ENCODE data around the gene ARHGEF10L. TPM values are rescaled to one million over a fixed set of nuclear protein-coding genes. Genes with fewer than 3 reads are reported as not detected.

The ARHGEF10L gene
- total RNA-seq, 1 donor from 2014 or later = not detected

GRCh38 chr1:17510138-17510537 lies 29.4 kb upstream of the ARHGEF10L start:
- no peak overlapping the region for H3K27ac Mint-ChIP-seq
- no peaks in the 10 kb centered on the region for H3K4me1 Mint-ChIP-seq (ENCODE audit: low read depth)
- H3K27me3 Mint-ChIP-seq (ENCODE audit: insufficient read depth) = peaks cover 6% of the 10 kb centered on the region
- no peak for DNase-seq (ENCODE audit: low spot score)
- H3K4me3 Mint-ChIP-seq = no peak overlapping the region
- no peaks in the 10 kb centered on the region for H3K9me3 Mint-ChIP-seq
- H3K36me3 Mint-ChIP-seq (ENCODE audit: low read depth) = no peaks in the 10 kb centered on the region
- intact Hi-C loops (cut with micrococcal nuclease) = no loop called here

- peaks cover 10% of the 10 kb centered on the region for H3K27me3 Mint-ChIP-seq (ENCODE audit: insufficient read depth)
- no peaks in the 10 kb centered on the region for H3K4me1 Mint-ChIP-seq (ENCODE audit: low read depth)
- H3K27ac Mint-ChIP-seq = no peak overlapping the region
- no peaks in the 10 kb centered on the region for H3K9me3 Mint-ChIP-seq
- no peak for DNase-seq (ENCODE audit: low spot score)
- H3K4me3 Mint-ChIP-seq = no peak overlapping the region
- intact Hi-C loops (cut with micrococcal nuclease) = no loop called here
- no peaks in the 10 kb centered on the region for H3K36me3 Mint-ChIP-seq (ENCODE audit: low read depth)
These were observed 28.3 kb upstream of the ARHGEF10L start for GRCh38 chr1:17511188-17511587.

GRCh38 chr1:17513131-17513530 lies 26.4 kb upstream of the ARHGEF10L start:
- DNase-seq (ENCODE audit: low spot score) = no peak
- no peaks in the 10 kb centered on the region for H3K9me3 Mint-ChIP-seq
- H3K36me3 Mint-ChIP-seq (ENCODE audit: low read depth) = no peaks in the 10 kb centered on the region
- peaks cover 18% of the 10 kb centered on the region for H3K27me3 Mint-ChIP-seq (ENCODE audit: insufficient read depth)
- H3K4me3 Mint-ChIP-seq = no peak overlapping the region
- intact Hi-C loops (cut with micrococcal nuclease) = no loop called here
- H3K27ac Mint-ChIP-seq = no peak overlapping the region
- H3K4me1 Mint-ChIP-seq (ENCODE audit: low read depth) = no peaks in the 10 kb centered on the region

GRCh38 chr1:17514776-17515175 lies 24.7 kb upstream of the ARHGEF10L start:
- Mint-ChIP-seq H3K27ac (no peak overlapping the region), H3K4me1 (ENCODE audit: low read depth) (no peaks in the 10 kb centered on the region), H3K4me3 (no peak overlapping the region), H3K36me3 (ENCODE audit: low read depth) (no peaks in the 10 kb centered on the region), H3K9me3 (no peaks in the 10 kb centered on the region), H3K27me3 (ENCODE audit: insufficient read depth) (peaks cover 19% of the 10 kb centered on the region)
- DNase-seq (ENCODE audit: low spot score) = no peak
- intact Hi-C loops (cut with micrococcal nuclease) = no loop called here

GRCh38 chr1:17515902-17516301 lies 23.6 kb upstream of the ARHGEF10L start:
- H3K27ac Mint-ChIP-seq = no peak overlapping the region
- no peaks in the 10 kb centered on the region for H3K4me1 Mint-ChIP-seq (ENCODE audit: low read depth)
- no peak for DNase-seq (ENCODE audit: low spot score)
- H3K27me3 Mint-ChIP-seq (ENCODE audit: insufficient read depth) = peaks cover 23% of the 10 kb centered on the region
- intact Hi-C loops (cut with micrococcal nuclease) = no loop called here
- H3K9me3 Mint-ChIP-seq = no peaks in the 10 kb centered on the region
- H3K4me3 Mint-ChIP-seq = no peak overlapping the region
- H3K36me3 Mint-ChIP-seq (ENCODE audit: low read depth) = no peaks in the 10 kb centered on the region

- no peak for DNase-seq (ENCODE audit: low spot score)
- Mint-ChIP-seq H3K4me3 (no peak overlapping the region), H3K27me3 (ENCODE audit: insufficient read depth) (peaks cover 20% of the 10 kb centered on the region), H3K9me3 (no peaks in the 10 kb centered on the region), H3K27ac (no peak overlapping the region), H3K4me1 (ENCODE audit: low read depth) (no peaks in the 10 kb centered on the region), H3K36me3 (ENCODE audit: low read depth) (no peaks in the 10 kb centered on the region)
- intact Hi-C loops (cut with micrococcal nuclease) = no loop called here
These were observed 22.9 kb upstream of the ARHGEF10L start for GRCh38 chr1:17516303-17517214.

GRCh38 chr1:17520041-17520440 lies 19.5 kb upstream of the ARHGEF10L start:
- H3K4me1 Mint-ChIP-seq (ENCODE audit: low read depth) = no peaks in the 10 kb centered on the region
- DNase-seq (ENCODE audit: low spot score) = no peak
- H3K4me3 Mint-ChIP-seq = no peak overlapping the region
- H3K27ac Mint-ChIP-seq = no peak overlapping the region
- H3K9me3 Mint-ChIP-seq = no peaks in the 10 kb centered on the region
- intact Hi-C loops (cut with micrococcal nuclease) = no loop called here
- H3K27me3 Mint-ChIP-seq (ENCODE audit: insufficient read depth) = peaks cover 20% of the 10 kb centered on the region
- H3K36me3 Mint-ChIP-seq (ENCODE audit: low read depth) = no peaks in the 10 kb centered on the region

GRCh38 chr1:17520473-17521319 lies 18.8 kb upstream of the ARHGEF10L start:
- Mint-ChIP-seq H3K27ac (no peak overlapping the region), H3K4me1 (ENCODE audit: low read depth) (no peaks in the 10 kb centered on the region), H3K27me3 (ENCODE audit: insufficient read depth) (peaks cover 17% of the 10 kb centered on the region), H3K9me3 (no peaks in the 10 kb centered on the region), H3K36me3 (ENCODE audit: low read depth) (no peaks in the 10 kb centered on the region), H3K4me3 (no peak overlapping the region)
- DNase-seq (ENCODE audit: low spot score) = no peak
- intact Hi-C loops (cut with micrococcal nuclease) = no loop called here

- Mint-ChIP-seq H3K4me1 (ENCODE audit: low read depth) (no peaks in the 10 kb centered on the region), H3K36me3 (ENCODE audit: low read depth) (no peaks in the 10 kb centered on the region), H3K27me3 (ENCODE audit: insufficient read depth) (peaks cover 12% of the 10 kb centered on the region), H3K9me3 (no peaks in the 10 kb centered on the region), H3K27ac (no peak overlapping the region), H3K4me3 (no peak overlapping the region)
- DNase-seq (ENCODE audit: low spot score) = no peak
- intact Hi-C loops (cut with micrococcal nuclease) = no loop called here
These were observed 17.4 kb upstream of the ARHGEF10L start for GRCh38 chr1:17521946-17522612.

- Mint-ChIP-seq H3K36me3 (ENCODE audit: low read depth) (no peaks in the 10 kb centered on the region), H3K4me3 (no peak overlapping the region), H3K9me3 (no peaks in the 10 kb centered on the region), H3K4me1 (ENCODE audit: low read depth) (no peaks in the 10 kb centered on the region), H3K27ac (no peak overlapping the region), H3K27me3 (ENCODE audit: insufficient read depth) (peaks cover 7% of the 10 kb centered on the region)
- intact Hi-C loops (cut with micrococcal nuclease) = no loop called here
- no peak for DNase-seq (ENCODE audit: low spot score)
These were observed 16.0 kb upstream of the ARHGEF10L start for GRCh38 chr1:17523321-17524041.

GRCh38 chr1:17524645-17525044 lies 14.9 kb upstream of the ARHGEF10L start:
- Mint-ChIP-seq H3K4me1 (ENCODE audit: low read depth) (no peaks in the 10 kb centered on the region), H3K4me3 (no peak overlapping the region), H3K36me3 (ENCODE audit: low read depth) (no peaks in the 10 kb centered on the region), H3K27me3 (ENCODE audit: insufficient read depth) (peaks cover 7% of the 10 kb centered on the region), H3K27ac (no peak overlapping the region), H3K9me3 (no peaks in the 10 kb centered on the region)
- DNase-seq (ENCODE audit: low spot score) = no peak
- intact Hi-C loops (cut with micrococcal nuclease) = no loop called here

- H3K9me3 Mint-ChIP-seq = no peaks in the 10 kb centered on the region
- intact Hi-C loops (cut with micrococcal nuclease) = no loop called here
These were observed 13.4 kb upstream of the ARHGEF10L start for GRCh38 chr1:17525996-17526686.

More at GRCh38 chr1:17525996-17526686, 13.4 kb upstream of the ARHGEF10L start:
- Mint-ChIP-seq H3K36me3 (ENCODE audit: low read depth) (no peaks in the 10 kb centered on the region), H3K4me3 (no peak overlapping the region), H3K27ac (no peak overlapping the region), H3K27me3 (ENCODE audit: insufficient read depth) (peaks cover 7% of the 10 kb centered on the region), H3K4me1 (ENCODE audit: low read depth) (no peaks in the 10 kb centered on the region)
- no peak for DNase-seq (ENCODE audit: low spot score)

Measured in activated T-helper 1 cell treated with anti-CD3 and anti-CD28 coated beads, Interleukin-12 subunit alpha, Interleukin-12 subunit beta, Interleukin-2, Interleukin-4 antibody, amounts not matched to agents 30 ng/mL and 10 ng/mL and 1 ng/mL, durations not matched to agents 14 hours and 24 hours and 36 hours (primary cell).